Stimulated activated CD8-positive, alpha-beta memory T cell treated with anti-CD3 and anti-CD28 coated beads, Interleukin-12 subunit alpha, Interleukin-12 subunit beta, amount 100 ng/mL, for 4 hours (primary cell): ENCODE results near the gene LIPJ.

Experiments used
- DNase-seq: peaks from one replicate; pipeline ENCODE4 v3.0.0-alpha.2; 2020; ENCODE audit warnings: low read depth

Gene LIPJ

GRCh38 chr10:88586462-88586861 lies at the start of gene LIPJ:
Gene LIPJ (plus strand): TSS chr10:88586762. CDS start chr10:88590688, 3,926 bp downstream.
- no peak for DNase-seq

GRCh38 chr10:88537322-88537721 lies 49.2 kb upstream of the LIPJ start:
- no peak for DNase-seq

- no peak for DNase-seq
Measured at GRCh38 chr10:88538048-88538447, 48.5 kb upstream of the LIPJ start.

GRCh38 chr10:88540351-88540750 lies 46.2 kb upstream of the LIPJ start:
- no peak for DNase-seq

GRCh38 chr10:88541116-88541626 lies 45.4 kb upstream of the LIPJ start:
- no peak for DNase-seq

GRCh38 chr10:88542522-88542921 lies 44.0 kb upstream of the LIPJ start:
- DNase-seq, result no peak

GRCh38 chr10:88544140-88544870 lies 42.3 kb upstream of the LIPJ start:
- DNase-seq, result no peak

- DNase-seq, result no peak
Measured at GRCh38 chr10:88545359-88545758, 41.2 kb upstream of the LIPJ start.

GRCh38 chr10:88546497-88546896 lies 40.1 kb upstream of the LIPJ start:
- no peak for DNase-seq

- no peak for DNase-seq
Measured at GRCh38 chr10:88551246-88551645, 35.3 kb upstream of the LIPJ start.

GRCh38 chr10:88553116-88553752 lies 33.3 kb upstream of the LIPJ start:
- DNase-seq, result no peak

GRCh38 chr10:88555190-88555908 lies 31.2 kb upstream of the LIPJ start:
- no peak for DNase-seq

- no peak for DNase-seq
Measured at GRCh38 chr10:88557256-88557655, 29.3 kb upstream of the LIPJ start.

- DNase-seq, result no peak
Measured at GRCh38 chr10:88557658-88558057, 28.9 kb upstream of the LIPJ start.

- DNase-seq, result no peak
Measured at GRCh38 chr10:88562152-88562551, 24.4 kb upstream of the LIPJ start.

- no peak for DNase-seq
Measured at GRCh38 chr10:88565072-88565471, 21.5 kb upstream of the LIPJ start.

GRCh38 chr10:88582411-88582805 lies 4.2 kb upstream of the LIPJ start:
- no peak for DNase-seq

GRCh38 chr10:88582806-88583583 lies 3.6 kb upstream of the LIPJ start, which contains the start of gene RNLS:
Gene RNLS (minus strand): TSS chr10:88583318.
- DNase-seq, result peak; percentile 54

GRCh38 chr10:88583584-88583957 lies 3.0 kb upstream of the LIPJ start:
- no peak for DNase-seq

GRCh38 chr10:88592381-88592780 lies 5.8 kb downstream of the LIPJ start:
- DNase-seq, result no peak

- DNase-seq, result no peak
Measured at GRCh38 chr10:88592906-88593305, 6.3 kb downstream of the LIPJ start.

GRCh38 chr10:88594482-88594881 lies 7.9 kb downstream of the LIPJ start:
- DNase-seq, result no peak
